Mucosa of rectum (tissue), 2 donors: ENCODE data around the gene ANKRD44.

ENCODE experiments used
- H3K27ac ChIP-seq, 2 donors: one replicate each; pipeline ENCODE4 v1.7.0; 2013; ENCODE audit warnings: inconsistent platforms in 2 of 2, low read depth in 2 of 2, low read length in 2 of 2
- H3K27me3 ChIP-seq, 2 donors: one replicate each; pipeline ENCODE4 v1.7.0; 2013; ENCODE audit warnings: low read length in 2 of 2; ENCODE audit not compliant: control insufficient read depth in 2 of 2, insufficient read depth in 2 of 2
- H3K36me3 ChIP-seq, 2 donors: one replicate each; pipeline ENCODE4 v1.7.0; 2013; ENCODE audit warnings: low read length in 2 of 2; ENCODE audit not compliant: control insufficient read depth in 2 of 2, insufficient read depth in 2 of 2
- H3K4me1 ChIP-seq, 2 donors: one replicate each; pipeline ENCODE4 v1.7.0; 2013; ENCODE audit warnings: low read length in 2 of 2, mild to moderate bottlenecking in 1 of 2; ENCODE audit not compliant: control insufficient read depth in 2 of 2, insufficient read depth in 2 of 2
- H3K4me3 ChIP-seq, 2 donors: one replicate each; pipeline ENCODE4 v1.7.0; 2013; ENCODE audit warnings: low read length in 2 of 2
- H3K9ac ChIP-seq, 2 donors: one replicate each; pipeline ENCODE4 v1.7.0; 2013; ENCODE audit warnings: low read length in 2 of 2, low read depth in 1 of 2, mild to moderate bottlenecking in 1 of 2
- H3K9me3 ChIP-seq, 2 donors: one replicate each; pipeline ENCODE4 v1.7.0; 2013; ENCODE audit warnings: low read length in 2 of 2; ENCODE audit not compliant: control insufficient read depth in 2 of 2
- donor health status: healthy.
- donor health status: Normal muscosa, but diverticular disease.

The ANKRD44 gene

GRCh38 chr2:197205585-197206215, 104.9 kb downstream of the ANKRD44 start:
- peak overlapping the region; percentile 29 to 65 for H3K27ac ChIP-seq
- H3K4me1 ChIP-seq: peaks cover 12 to 16% of the 10 kb centered on the region in 2 donors
- H3K4me3 ChIP-seq: no peak overlapping the region
- H3K36me3 ChIP-seq: no peaks in the 10 kb centered on the region
- no peak overlapping the region for H3K9ac ChIP-seq
- no peaks in the 10 kb centered on the region for H3K9me3 ChIP-seq
- H3K27me3 ChIP-seq: no peaks in the 10 kb centered on the region

GRCh38 chr2:197204519-197205250, 105.9 kb downstream of the ANKRD44 start:
- Histone ChIP-seq H3K9me3 (no peaks in the 10 kb centered on the region), H3K4me3 (no peak overlapping the region), H3K27me3 (no peaks in the 10 kb centered on the region), H3K27ac (peak overlapping the region in 1 of 2 donors; percentile 65), H3K36me3 (no peaks in the 10 kb centered on the region), H3K9ac (no peak overlapping the region), H3K4me1 (peaks cover 4 to 11% of the 10 kb centered on the region in 2 donors)

- Histone ChIP-seq H3K36me3 (no peaks in the 10 kb centered on the region), H3K9me3 (no peaks in the 10 kb centered on the region), H3K4me1 (peaks cover 0 to 5% of the 10 kb centered on the region in 2 donors), H3K9ac (no peak overlapping the region), H3K27ac (no peak overlapping the region), H3K4me3 (no peak overlapping the region), H3K27me3 (no peaks in the 10 kb centered on the region)
Measured at GRCh38 chr2:197201874-197202273, 108.7 kb downstream of the ANKRD44 start.

GRCh38 chr2:197200762-197201058, 109.9 kb downstream of the ANKRD44 start:
- H3K27me3 ChIP-seq: no peaks in the 10 kb centered on the region
- no peak overlapping the region for H3K27ac ChIP-seq
- no peaks in the 10 kb centered on the region for H3K9me3 ChIP-seq
- no peak overlapping the region for H3K4me3 ChIP-seq
- peaks cover 0 to 2% of the 10 kb centered on the region in 2 donors for H3K4me1 ChIP-seq
- no peak overlapping the region for H3K9ac ChIP-seq
- no peaks in the 10 kb centered on the region for H3K36me3 ChIP-seq

- peak overlapping the region in 1 of 2 donors; percentile 2 for H3K27ac ChIP-seq
Measured at GRCh38 chr2:197200051-197200761, 110.4 kb downstream of the ANKRD44 start.

GRCh38 chr2:197198890-197199289, 111.7 kb downstream of the ANKRD44 start:
- peak overlapping the region; percentile 21 to 53 for H3K27ac ChIP-seq
- no peaks in the 10 kb centered on the region for H3K36me3 ChIP-seq
- H3K9ac ChIP-seq: no peak overlapping the region
- H3K4me1 ChIP-seq: peaks cover 0 to 2% of the 10 kb centered on the region in 2 donors
- H3K27me3 ChIP-seq: no peaks in the 10 kb centered on the region
- peak overlapping the region; percentile 7 to 42 for H3K4me3 ChIP-seq
- no peaks in the 10 kb centered on the region for H3K9me3 ChIP-seq

More at GRCh38 chr2:197200051-197200761, 110.4 kb downstream of the ANKRD44 start:
- Histone ChIP-seq H3K9me3 (no peaks in the 10 kb centered on the region), H3K9ac (no peak overlapping the region), H3K36me3 (no peaks in the 10 kb centered on the region), H3K27me3 (no peaks in the 10 kb centered on the region), H3K4me3 (no peak overlapping the region), H3K4me1 (peaks cover 0 to 2% of the 10 kb centered on the region in 2 donors)

GRCh38 chr2:197197895-197198311, 112.7 kb downstream of the ANKRD44 start:
- Histone ChIP-seq H3K4me3 (peak overlapping the region in 1 of 2 donors; percentile 21), H3K27ac (peak overlapping the region in 1 of 2 donors; percentile 56), H3K9me3 (no peaks in the 10 kb centered on the region), H3K9ac (peak overlapping the region in 1 of 2 donors; percentile 49), H3K27me3 (no peaks in the 10 kb centered on the region), H3K4me1 (peaks cover 0 to 2% of the 10 kb centered on the region in 2 donors), H3K36me3 (no peaks in the 10 kb centered on the region)

GRCh38 chr2:197196541-197197180, 113.9 kb downstream of the ANKRD44 start:
- no peak overlapping the region for H3K27ac ChIP-seq

GRCh38 chr2:197195518-197195917, 115.1 kb downstream of the ANKRD44 start:
- no peaks in the 10 kb centered on the region for H3K36me3 ChIP-seq
- H3K9me3 ChIP-seq: no peaks in the 10 kb centered on the region
- no peak overlapping the region for H3K4me3 ChIP-seq
- no peak overlapping the region for H3K27ac ChIP-seq
- peaks cover 0 to 10% of the 10 kb centered on the region in 2 donors for H3K4me1 ChIP-seq
- no peak overlapping the region for H3K9ac ChIP-seq
- no peaks in the 10 kb centered on the region for H3K27me3 ChIP-seq

More at GRCh38 chr2:197196541-197197180, 113.9 kb downstream of the ANKRD44 start:
- Histone ChIP-seq H3K4me1 (peaks cover 0 to 6% of the 10 kb centered on the region in 2 donors), H3K36me3 (no peaks in the 10 kb centered on the region), H3K9me3 (no peaks in the 10 kb centered on the region), H3K4me3 (no peak overlapping the region), H3K27me3 (no peaks in the 10 kb centered on the region), H3K9ac (no peak overlapping the region)
